ENCODE data around the gene PCBP4.
"Not testable (repeated sequence)": the region's sequence is repeated elsewhere in the genome, so short reads cannot be mapped to it uniquely, and the experiment has no call there.

Gene PCBP4

DNA sequence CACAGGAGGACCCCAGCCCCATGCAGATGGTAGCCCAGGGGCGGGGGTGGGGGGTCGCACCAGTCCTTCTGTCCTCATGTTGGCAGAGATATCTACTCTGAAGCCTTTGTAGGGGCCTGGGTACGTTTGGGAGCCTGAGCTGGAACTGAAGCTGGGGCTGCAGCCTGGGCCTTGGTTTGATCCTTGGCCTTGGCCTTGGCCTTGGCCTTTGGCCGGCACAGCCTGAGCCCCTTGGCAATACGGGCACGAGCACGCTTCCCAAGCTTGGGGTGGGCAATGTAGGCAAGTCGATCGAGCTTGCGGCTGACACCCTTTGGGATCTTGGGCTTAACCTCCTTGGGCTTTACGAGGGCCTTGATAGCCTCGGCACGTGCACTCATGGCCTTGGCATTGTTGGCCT, 26.4 kb upstream of the PCBP4 start:
- not testable (repeated sequence) for DNase-seq

DNA sequence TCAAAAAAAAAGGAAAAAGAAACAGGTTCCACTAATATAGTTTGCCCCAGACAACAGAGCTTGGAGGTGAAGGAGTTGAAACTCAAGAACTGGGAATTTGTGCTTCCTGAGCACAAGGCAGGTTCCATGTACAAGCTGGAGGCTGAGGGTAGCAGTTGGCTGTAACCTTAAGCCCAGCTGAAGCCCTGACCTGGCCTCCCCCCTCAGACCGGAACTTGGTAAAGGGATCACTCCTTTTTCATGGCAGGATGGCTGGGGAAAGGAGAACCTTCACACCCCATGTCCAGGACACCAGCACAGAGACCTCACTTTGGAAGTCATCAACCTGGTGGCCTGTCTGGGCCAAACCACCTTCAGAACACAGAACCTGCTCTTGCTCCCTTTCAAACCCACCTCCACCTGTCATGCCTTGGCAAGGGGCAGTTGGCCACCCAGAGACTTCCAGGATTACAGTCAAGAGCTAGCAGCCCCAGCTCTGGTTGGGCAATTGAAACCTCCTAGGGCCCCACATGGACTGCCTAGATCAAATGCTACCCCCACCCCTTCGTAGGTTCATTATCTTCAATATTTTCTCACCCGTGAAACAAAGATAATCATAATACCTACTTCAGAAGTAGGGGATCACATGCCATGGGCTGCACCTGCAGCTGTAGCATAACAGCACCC, 24.9 kb upstream of the PCBP4 start:
- no peak for DNase-seq

DNA sequence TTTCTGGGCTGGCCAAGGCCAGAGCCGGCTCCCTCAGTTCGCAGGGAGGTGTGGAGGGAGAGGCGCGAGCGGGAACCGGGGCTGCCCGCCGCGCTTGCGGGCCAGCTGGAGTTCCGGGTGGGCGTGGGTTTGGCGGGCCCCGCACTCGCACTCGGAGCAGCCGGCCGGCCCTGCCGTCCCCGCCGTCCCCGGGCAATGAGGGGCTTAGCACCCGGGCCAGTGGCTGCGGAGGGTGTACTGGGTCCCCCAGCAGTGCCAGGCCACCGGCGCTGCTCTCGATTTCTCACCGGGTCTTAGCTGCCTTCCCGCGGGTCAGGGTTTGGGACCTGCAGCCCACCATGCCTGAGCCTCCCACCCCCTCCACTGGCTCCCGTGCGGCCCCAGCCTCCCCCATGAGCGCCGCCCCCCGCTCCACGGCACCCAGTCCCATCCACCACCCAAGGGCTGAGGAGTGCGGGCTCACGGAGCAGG, 23.3 kb upstream of the PCBP4 start:
- not testable (repeated sequence) for DNase-seq

DNA sequence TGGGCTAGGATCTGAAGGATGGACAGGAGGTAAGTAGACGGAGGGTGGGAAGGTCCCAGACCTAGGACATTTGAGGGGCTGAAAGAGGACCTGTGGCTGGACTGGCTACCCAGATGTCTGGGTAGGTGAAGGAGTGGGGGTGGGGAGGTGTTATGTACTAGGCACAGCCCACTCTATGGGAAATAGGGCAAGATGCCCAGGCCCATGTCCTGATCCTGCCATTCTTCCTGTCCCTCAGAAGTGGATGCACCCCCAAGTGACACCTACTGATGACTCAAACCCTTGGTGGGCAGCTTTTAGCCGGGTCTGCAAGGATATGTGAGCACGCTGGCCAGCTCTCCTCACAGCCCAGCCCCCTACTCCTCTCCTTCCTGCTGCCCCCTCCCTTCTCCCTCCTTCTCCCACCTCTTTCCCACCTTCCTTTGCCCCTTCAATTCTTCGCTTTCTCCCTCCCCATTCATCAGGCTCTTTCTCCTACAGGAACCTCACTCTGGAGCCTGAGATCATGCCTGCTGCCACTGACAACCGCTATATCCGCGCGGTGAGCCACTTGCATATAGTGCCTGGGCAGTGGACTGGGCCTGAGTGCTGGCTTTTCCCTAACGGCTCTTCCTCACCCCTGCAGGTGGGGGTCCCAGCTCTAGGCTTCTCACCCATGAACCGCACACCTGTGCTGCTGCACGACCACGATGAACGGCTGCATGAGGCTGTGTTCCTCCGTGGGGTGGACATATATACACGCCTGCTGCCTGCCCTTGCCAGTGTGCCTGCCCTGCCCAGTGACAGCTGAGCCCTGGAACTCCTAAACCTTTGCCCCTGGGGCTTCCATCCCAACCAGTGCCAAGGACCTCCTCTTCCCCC, 21.3 kb upstream of the PCBP4 start:
- no peak for DNase-seq

DNA sequence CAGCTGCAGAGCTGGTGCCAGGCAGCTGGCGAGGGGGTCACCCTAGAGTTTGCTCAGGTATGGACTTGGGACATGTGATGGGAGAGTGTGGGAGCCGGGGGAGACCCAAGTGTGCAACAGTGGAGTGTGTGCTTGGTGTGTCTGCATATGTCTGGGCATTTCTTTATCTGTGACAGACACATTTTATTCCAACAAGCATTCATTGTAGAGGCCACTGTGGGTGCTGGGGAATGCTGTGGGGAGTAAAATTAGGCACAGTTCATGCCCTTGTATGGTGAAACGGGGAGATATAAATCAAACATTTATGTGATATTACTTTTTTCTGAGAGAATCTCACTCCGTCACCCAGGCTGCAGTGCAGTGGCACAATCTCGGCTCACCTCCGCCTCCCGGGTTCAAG, 20.3 kb upstream of the PCBP4 start:
- DNase-seq = no peak

DNA sequence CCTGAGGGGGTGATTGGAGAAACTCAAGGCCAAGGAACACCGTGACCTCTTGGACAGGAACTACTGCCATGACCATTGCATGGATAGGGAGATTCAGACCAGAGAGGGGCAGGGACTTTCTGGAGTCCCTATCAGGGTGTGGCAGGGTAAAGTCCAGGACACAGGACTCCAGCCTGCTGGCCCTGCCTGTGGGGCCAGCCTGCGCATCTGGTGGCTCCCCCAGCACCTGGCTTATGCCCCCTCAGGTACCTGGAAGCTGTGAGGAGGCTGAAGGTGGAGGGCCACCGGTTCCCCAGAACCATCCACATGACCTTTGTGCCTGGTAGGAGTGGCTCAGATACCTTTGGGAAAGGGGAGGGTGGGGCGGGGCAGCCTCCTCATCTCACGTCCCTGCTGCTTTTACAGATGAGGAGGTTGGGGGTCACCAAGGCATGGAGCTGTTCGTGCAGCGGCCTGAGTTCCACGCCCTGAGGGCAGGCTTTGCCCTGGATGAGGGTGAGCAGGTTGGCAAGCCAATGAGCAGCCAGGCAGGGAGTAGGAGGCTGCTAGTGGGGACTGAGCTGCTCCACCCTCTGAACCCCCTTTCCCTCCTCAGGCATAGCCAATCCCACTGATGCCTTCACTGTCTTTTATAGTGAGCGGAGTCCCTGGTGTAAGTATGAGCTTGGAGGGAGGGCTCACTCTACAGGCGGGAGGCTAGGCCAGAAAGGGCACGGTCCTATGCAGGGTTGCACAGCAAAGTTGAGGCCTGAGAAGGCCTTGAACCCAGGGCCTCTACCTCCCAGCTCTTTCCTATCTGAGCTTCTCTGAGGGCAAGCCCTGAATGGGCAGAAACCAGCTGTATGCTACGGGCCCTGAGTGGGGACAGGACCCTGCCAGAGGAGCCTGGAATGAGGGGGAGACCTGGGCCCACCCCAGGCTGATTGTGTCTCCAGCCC, 19.0 kb upstream of the PCBP4 start:
- DNase-seq = no peak

DNA sequence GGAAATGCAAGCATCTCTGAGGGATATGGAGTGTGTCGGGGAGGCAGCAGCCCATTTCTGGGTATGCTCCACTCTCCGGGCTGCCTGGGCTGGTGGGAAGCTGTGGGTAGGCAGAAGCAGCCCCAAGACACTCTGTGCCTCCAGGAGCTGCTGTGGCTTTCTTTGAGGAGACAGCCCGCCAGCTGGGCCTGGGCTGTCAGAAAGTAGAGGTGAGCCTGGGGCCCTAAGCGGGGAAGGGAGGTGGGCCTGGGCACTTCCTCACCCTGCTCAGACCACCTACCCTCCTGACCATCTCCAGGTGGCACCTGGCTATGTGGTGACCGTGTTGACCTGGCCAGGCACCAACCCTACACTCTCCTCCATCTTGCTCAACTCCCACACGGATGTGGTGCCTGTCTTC, 17.8 kb upstream of the PCBP4 start:
- no peak for DNase-seq

DNA sequence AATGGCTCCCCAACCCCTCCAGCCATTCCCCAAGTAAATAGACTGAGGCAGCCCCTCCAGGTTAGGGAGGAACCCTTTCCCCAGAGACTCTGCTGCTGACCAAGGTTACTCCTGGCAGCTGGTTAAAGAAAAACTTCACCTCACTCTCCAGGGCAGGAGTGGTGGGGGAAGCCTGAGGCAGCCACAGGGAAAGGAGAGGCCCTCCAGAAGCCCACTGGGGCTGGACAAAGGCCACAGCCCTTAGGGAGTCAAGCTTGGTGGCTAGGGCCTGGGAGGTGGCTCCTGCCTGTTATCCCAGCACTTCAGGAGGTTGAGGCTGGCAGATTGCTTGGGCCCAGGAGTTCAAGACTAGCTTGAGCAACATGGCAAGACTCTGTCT, 17.0 kb upstream of the PCBP4 start:
- no peak for DNase-seq

DNA sequence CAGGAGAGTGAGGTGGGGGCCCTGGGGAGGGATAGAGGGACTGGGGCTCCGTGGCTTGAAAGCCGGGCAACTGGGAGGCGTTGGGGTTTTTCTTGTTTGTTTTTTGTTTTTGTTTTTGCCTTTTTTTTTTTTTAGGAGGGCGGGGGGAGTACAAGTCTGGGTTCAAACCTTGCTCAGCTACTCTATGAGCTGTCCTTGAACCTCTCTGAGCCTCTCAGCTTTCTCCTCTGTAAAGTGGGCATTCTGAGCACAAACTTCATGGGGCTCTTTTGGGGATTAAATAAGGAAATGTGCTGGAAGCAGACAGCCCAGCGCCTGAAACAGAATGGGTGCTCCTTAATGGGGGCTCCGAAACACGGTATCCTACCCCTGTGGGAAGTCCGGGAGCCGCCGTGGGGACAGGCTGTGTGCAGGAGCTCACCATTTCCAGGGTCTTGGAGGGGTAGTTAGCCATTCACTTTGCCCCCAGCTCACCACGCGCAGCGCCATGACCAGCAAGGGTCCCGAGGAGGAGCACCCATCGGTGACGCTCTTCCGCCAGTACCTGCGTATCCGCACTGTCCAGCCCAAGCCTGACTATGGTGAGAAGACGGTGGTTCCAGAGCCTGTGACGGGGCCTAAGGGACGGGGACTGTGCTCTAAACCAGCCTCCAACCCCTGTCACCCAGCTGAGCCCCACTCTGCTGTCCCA, 16.5 kb upstream of the PCBP4 start:
- no peak for DNase-seq

DNA sequence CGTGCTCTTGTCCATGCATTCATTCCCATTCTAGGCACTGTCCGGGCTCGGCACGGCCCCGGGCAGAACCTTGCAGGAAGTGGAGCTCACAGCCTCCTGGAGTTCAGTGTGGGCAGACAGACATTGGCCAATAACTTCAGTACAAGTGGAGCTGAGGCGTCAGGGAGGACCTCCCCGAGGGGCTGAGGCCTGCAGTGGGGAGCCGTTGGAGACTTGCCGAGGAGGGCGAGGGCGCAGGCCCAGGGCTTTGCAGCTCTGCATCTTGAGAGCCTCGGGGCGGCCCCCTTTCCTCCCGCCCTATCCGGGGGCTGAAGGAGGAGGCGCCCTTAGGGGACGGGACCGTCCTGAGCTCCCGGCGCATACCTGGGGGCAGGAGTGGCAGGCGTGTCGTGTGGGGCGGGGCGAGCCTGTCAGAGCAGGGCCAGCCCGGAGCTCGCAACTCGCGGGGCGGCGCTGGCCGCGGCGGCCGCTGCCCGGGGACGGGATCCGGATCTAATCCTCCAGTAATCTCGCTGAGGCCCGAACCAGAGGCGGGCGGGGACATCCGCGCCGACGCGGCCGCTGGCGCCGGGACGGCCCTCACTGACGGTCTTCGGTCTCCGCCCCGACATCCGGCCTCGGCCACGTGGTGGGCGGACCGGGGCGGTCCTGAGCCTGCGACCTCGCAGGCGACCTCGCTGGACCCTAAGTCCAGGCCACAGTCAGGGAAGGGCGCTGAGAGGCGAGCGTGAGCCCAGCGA, 15.8 kb upstream of the PCBP4 start, which contains the start of gene ACY1:
ACY1 (plus strand) TSS at position 698 of the 740 bp plus-strand sequence. CDS start 530 bp downstream, outside the sequence.
- peak; percentile 57 for DNase-seq

DNA sequence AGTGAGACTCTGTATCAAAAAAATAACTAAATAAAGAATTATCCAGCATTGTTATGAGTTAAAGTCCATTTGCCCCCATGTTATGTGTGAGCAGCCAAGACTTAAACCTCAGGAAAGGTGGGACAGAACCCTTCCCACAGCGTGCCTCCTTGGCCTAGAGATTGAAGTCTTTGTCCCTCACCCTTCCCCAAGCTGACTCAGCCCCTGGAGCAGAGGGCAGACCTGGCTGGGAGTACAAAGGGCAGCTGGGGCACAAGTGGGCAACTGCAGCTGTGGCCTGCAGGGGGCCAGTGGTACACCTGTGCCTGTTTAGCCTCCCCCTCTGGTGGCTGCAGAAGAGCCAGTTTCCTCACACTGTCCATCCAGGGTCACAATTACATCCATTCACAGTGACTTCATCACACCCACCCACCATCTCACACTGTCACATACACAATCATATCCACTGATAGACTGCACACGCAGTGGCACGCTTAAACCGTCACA, 15.1 kb upstream of the PCBP4 start:
- DNase-seq = peak; percentile 25

DNA sequence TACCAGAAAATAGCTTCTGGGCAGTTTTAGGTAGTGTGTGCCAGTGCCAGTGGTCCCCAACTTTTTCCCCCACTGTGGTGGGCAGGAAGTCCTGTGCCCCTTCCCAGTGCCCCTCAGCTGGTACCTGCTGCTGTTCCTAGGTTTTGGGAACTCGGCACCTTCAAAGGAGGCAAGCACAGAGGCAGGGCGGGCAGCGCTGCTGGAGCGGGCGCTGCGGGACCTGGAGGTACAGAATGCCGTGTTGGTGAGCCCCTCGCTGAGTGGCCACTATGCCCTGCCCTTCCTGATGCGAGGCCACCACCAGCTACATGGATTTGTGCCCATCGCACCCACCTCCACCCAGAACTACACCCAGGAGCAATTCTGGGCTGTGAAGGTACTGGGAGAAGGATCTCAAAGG, 13.0 kb upstream of the PCBP4 start:
- no peak for DNase-seq

DNA sequence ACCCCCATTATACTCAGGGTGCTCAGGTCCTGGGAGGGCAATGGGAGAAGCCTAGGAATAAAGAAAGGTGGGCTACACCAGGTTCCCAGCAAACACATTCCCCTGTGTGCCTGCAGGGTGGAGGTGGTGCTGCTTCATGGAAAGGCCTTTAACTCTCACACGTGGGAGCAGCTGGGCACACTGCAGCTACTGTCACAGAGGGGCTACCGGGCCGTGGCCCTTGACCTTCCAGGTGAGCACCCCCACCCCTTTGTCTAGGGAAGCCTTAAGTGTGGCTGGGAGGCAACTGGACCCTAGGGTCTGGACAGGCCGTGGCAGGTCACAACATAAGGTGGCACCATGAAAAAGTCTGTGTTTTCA, 10.9 kb upstream of the PCBP4 start:
- no peak for DNase-seq

DNA sequence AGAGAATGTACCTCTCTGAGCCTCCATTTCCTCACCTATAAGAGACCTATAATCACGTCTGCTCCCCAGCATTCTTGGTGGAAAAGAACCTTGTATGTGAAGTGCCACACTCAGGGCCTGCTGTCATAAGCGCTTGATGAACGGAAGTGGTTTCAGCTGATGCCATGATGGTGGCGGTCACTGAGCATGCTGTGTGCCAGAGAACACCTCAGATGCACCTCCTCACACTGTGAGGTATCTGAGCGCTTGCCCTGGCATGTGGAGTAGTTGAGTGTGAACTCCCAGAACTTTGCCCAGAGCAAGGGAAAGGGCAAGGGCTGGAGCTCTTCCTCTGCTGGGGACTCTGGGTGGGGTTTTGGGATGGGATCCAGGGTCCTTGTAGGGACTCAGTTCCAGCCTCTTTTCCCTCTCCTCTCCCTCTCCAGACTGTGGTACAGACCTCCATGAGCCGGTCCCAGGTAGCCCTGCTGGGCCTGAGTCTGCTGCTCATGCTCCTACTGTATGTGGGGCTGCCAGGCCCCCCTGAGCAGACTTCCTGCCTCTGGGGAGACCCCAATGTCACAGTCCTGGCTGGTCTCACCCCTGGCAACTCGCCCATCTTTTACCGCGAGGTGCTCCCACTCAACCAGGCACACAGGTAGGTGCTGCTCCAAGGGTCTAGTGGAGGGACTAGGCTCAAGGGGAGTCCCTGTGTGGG, 10.3 kb upstream of the PCBP4 start:
- peak; percentile 34 for DNase-seq

DNA sequence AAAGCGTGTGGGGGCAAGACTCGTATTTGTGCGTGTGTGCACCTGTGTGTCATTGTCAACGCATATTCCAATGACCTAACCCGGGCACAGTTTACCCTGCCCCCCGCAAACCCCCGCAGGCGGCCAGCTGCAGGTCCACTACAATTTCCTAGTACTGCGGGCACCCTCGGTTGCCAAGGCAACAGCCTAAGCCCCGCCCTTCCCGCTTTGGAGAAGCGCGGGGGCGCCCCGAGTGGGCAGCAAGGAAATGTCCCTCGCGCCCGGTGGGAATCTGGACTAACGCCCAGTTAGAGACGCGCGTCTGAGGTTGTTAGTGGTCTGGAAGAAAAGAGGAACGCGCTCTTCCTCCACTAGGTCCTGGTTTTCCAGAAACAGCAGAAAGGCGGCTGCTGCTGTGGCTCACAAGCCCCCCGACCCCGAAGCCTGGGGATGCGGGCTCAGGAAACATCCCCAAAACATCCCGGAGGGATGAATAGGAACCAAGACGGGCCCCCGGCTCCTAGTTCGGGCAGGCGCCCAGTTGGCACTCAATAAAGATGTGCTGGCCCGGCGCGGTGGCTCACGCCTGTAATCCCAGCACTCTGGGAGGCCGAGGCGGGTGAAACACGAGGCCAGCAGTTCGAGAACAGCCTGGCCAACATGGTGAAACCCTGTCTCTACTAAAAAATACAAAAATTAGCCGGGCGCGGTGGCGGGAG, 8.7 kb upstream of the PCBP4 start:
- DNase-seq = no peak

DNA sequence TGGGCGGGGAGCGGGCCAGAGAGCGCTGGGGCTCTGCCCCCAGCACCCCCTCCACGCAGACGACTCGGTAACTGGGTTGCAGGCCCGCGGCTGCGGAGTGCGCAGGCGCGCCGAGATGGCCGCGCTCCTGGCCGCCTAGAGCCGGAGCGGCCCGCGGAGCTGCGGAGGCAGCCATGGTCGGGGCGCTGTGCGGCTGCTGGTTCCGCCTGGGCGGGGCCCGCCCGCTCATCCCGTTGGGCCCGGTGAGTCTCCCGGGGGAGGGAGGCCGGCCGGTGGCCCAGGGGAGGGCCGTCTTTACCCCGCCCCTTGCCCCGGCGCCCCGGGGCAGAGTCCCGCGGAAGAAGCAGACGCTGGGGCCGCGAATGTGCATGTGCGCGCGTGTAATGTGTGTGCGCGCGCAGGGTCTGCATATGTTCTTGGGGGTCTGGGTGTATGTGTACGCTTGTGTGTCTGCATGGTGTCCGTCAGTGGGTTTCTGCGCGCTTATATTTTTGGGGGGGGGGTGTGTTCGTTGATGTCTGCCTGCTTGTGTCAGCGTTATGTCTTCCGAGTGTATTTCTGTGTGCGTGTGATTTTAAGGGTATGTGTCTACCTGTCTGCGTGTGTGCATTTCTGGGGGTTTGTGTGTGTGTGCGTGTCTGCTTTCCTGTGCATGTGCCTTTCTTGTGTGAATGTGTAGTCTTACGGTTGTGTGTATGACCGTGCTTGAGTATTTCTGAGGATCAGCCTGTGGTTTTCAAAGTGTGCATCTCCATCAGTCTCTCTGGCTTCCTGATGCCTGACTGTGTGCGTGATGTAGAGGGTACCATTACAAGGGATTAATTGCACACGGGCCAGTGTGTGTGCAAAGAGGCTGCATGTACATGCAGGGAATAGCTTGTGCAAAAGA, 8.0 kb upstream of the PCBP4 start, which contains the start of gene ABHD14A:
ABHD14A (plus strand) TSS at position 102 of the 889 bp plus-strand sequence; CDS start at position 174, 72 bp downstream.
- DNase-seq = peak; percentile 64

DNA sequence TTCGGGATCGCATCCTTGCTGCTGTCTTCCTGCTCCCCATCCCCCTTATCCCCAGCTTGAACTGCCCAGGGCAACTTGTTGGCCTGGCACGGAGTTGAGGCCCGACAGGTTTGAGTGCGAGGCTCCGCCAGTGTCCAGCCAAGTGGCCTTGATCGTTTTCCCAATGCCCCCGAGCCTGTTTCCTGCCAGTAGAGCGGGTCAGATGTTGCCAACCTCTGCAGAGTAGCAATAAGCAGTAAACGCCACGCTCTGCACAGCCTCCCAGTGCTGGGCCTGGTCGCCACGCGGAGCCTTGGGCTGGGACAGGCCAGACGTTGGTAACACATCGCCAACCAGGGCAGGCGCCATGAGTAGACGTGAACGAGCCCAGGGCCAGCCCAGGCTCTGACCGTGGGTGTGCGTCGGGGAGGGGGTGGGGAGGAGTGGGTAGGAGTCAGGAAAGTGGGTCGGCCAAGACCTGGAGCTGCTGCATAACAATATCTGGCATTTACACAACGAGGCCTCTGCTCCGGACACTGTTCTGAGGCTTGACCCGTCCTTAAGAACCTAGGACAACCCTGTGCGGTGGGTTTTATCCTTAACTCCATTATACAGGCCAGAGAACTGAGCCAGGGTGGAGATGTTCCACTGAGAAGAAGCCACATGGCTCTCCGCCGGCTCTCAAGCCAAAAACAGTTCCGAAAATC, 7.2 kb upstream of the PCBP4 start:
- DNase-seq = no peak

DNA sequence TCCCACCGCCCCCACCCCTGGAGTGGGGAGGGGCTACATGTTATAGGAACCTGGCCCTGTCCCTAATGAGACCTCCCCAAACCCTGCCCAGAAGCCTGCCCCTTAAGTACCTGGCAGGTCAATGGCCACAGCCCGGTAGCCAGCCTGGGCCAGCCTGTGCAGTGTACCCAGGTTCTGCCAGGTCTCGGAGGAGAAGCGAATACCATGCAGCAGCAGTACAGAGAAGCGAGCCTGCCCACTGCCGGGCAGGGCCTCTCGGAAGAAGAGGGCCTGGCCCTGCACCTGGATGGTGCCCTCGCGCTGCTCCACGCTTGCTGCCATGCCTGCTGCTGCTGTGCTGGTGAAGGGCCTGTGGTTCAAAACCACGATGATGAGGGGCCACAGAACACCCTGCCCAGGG, 4.1 kb upstream of the PCBP4 start:
- DNase-seq = no peak
